Fibroblast of lung (primary cell): Measurements from ENCODE around the gene DCP1A.

ENCODE experiments used
- CTCF ChIP-seq, 2 donors: IDR thresholded peaks in 1 of 2; conservative IDR thresholded peaks in 1 of 2; 1 replicate in 1 of 2; 2 replicates in 1 of 2; pipeline ENCODE4 v1.5.1; 2011 to 2012; ENCODE audit warnings: low read length in 2 of 2, control low read depth in 1 of 2, inconsistent platforms in 1 of 2, low read depth in 1 of 2, mild to moderate bottlenecking in 1 of 2
- EZH2 ChIP-seq: IDR thresholded peaks from 2 replicates; pipeline ENCODE4 v1.5.1; 2012; ENCODE audit warnings: low read length, control low read depth, mild to moderate bottlenecking; ENCODE audit errors: missing control alignments

GRCh38 chr3:53257465-53257864 lies 89.9 kb downstream of the DCP1A start:
- TF ChIP-seq CTCF (conservative IDR thresholded peaks at IDR 0.05 in 1 of 2, IDR thresholded peaks at IDR 0.05 in 1 of 2; ENCODE audit: low read depth in 1 of 2, low read length in 2 of 2), result no peak
- TF ChIP-seq EZH2, result no peak
